ENCODE results near the gene MTG2. TPM values are rescaled to one million over a fixed set of nuclear protein-coding genes. Genes with fewer than 3 reads are reported as not detected.

The MTG2 gene
- total and polyA plus RNA-seq, 2 of the 13 experiments (the other 11 are each of a cell fraction or from before 2014, with no cell fraction given) = 20.4 to 37.8 TPM

DNA sequence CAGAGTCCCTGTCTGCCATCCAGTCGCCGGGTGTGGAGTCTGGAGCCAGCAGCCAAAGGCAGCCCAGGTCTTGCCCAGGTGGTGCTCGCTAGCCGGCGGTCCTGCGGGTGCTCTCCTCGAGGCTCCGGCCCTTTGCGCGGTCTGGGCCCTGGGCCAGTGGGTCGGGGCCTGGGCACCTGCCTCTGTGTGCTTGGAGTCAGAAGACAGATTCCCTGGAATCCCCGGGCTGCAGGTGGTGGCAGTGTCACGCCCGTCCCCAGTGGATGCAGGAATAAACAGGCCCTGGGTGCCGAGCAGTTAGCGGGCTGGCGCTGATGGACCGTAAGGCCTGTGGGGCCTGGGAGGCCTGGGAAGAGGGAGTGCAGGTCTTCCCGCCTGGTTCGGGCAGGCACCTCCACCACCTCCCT, 33.9 kb upstream of the MTG2 start (continued):
- TF ChIP-seq WIZ (CRISPR knock-in tag; IDR thresholded peaks at IDR 0.05) = no peak
- no peak for TF ChIP-seq SOX6 (IDR thresholded peaks at IDR 0.05)
- TF ChIP-seq SOX6 (CRISPR knock-in tag; IDR thresholded peaks at IDR 0.05) = no peak
- TF ChIP-seq ZNF18 (CRISPR knock-in tag; IDR thresholded peaks at IDR 0.05; ENCODE audit: insufficient replicate concordance) = no peak
- no peak for TF ChIP-seq ZNF563 (CRISPR knock-in tag; IDR thresholded peaks at IDR 0.05)
- TF ChIP-seq AHR (CRISPR knock-in tag; IDR thresholded peaks at IDR 0.05) = 0 out of 2 replicates have a peak, but pooled peaks have one; percentile 13
- TF ChIP-seq ZBTB38 (CRISPR knock-in tag; IDR thresholded peaks at IDR 0.05) = peak; percentile 99
- no peak for TF ChIP-seq ONECUT2 (CRISPR knock-in tag; IDR thresholded peaks at IDR 0.05)
- no peak for TF ChIP-seq PLRG1 (conservative IDR thresholded peaks at IDR 0.05)
- TF ChIP-seq POLR2A (IDR thresholded peaks at IDR 0.05; ENCODE audit: insufficient read depth in 1 of 2, low read depth in 2 of 2, low read length in 2 of 2) = no peak
- TF ChIP-seq ZBTB46 (CRISPR knock-in tag; IDR thresholded peaks at IDR 0.05; ENCODE audit: borderline replicate concordance) = no peak
- TF ChIP-seq ATM (IDR thresholded peaks at IDR 0.05; ENCODE audit: borderline replicate concordance) = no peak
- TF ChIP-seq MTA1 (CRISPR knock-in tag; IDR thresholded peaks at IDR 0.05; ENCODE audit: borderline replicate concordance) = no peak
- no peak for TF ChIP-seq SMAD1 (CRISPR knock-in tag; IDR thresholded peaks at IDR 0.05; ENCODE audit: borderline replicate concordance, low read depth)
- TF ChIP-seq, protein P1, sequence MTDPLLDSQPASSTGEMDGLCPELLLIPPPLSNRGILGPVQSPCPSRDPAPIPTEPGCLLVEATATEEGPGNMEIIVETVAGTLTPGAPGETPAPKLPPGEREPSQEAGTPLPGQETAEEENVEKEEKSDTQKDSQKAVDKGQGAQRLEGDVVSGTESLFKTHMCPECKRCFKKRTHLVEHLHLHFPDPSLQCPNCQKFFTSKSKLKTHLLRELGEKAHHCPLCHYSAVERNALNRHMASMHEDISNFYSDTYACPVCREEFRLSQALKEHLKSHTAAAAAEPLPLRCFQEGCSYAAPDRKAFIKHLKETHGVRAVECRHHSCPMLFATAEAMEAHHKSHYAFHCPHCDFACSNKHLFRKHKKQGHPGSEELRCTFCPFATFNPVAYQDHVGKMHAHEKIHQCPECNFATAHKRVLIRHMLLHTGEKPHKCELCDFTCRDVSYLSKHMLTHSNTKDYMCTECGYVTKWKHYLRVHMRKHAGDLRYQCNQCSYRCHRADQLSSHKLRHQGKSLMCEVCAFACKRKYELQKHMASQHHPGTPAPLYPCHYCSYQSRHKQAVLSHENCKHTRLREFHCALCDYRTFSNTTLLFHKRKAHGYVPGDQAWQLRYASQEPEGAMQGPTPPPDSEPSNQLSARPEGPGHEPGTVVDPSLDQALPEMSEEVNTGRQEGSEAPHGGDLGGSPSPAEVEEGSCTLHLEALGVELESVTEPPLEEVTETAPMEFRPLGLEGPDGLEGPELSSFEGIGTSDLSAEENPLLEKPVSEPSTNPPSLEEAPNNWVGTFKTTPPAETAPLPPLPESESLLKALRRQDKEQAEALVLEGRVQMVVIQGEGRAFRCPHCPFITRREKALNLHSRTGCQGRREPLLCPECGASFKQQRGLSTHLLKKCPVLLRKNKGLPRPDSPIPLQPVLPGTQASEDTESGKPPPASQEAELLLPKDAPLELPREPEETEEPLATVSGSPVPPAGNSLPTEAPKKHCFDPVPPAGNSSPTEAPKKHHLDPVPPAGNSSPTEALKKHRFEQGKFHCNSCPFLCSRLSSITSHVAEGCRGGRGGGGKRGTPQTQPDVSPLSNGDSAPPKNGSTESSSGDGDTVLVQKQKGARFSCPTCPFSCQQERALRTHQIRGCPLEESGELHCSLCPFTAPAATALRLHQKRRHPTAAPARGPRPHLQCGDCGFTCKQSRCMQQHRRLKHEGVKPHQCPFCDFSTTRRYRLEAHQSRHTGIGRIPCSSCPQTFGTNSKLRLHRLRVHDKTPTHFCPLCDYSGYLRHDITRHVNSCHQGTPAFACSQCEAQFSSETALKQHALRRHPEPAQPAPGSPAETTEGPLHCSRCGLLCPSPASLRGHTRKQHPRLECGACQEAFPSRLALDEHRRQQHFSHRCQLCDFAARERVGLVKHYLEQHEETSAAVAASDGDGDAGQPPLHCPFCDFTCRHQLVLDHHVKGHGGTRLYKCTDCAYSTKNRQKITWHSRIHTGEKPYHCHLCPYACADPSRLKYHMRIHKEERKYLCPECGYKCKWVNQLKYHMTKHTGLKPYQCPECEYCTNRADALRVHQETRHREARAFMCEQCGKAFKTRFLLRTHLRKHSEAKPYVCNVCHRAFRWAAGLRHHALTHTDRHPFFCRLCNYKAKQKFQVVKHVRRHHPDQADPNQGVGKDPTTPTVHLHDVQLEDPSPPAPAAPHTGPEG (CRISPR knock-in tag; IDR thresholded peaks at IDR 0.05) = no peak
- no peak for TF ChIP-seq HNF1B (CRISPR knock-in tag; IDR thresholded peaks at IDR 0.05)
- no peak for TF ChIP-seq SIN3B (IDR thresholded peaks at IDR 0.05; ENCODE audit: low read length)
- TF ChIP-seq, protein P2, sequence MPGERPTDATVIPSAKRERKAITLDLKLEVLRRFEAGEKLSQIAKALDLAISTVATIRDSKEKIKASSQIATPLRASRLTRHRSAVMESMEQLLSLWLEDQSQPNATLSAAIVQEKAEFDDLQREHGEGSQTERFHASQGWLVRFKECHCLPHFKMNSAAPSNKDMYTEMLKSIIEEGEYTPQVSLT (CRISPR knock-in tag; IDR thresholded peaks at IDR 0.05; ENCODE audit: borderline replicate concordance, low read depth) = no peak
- TF ChIP-seq HNF4G (IDR thresholded peaks at IDR 0.05; ENCODE audit: borderline replicate concordance, low read depth, low read length) = no peak
- TF ChIP-seq HNF4G (CRISPR knock-in tag; IDR thresholded peaks at IDR 0.05; ENCODE audit: borderline replicate concordance, low read depth) = no peak
- TF ChIP-seq PTBP1 (IDR thresholded peaks at IDR 0.05; ENCODE audit: low read depth, low read length, poor library complexity, severe bottlenecking) = peak; percentile 68

All from HepG2 (cell line).